ENCODE measurements around the gene PSMD1. TPM values are rescaled to one million over a fixed set of nuclear protein-coding genes. Genes with fewer than 3 reads are reported as not detected.

Gene PSMD1
- total RNA-seq, 1 experiment from 2014 or later, result 245 TPM

DNA sequence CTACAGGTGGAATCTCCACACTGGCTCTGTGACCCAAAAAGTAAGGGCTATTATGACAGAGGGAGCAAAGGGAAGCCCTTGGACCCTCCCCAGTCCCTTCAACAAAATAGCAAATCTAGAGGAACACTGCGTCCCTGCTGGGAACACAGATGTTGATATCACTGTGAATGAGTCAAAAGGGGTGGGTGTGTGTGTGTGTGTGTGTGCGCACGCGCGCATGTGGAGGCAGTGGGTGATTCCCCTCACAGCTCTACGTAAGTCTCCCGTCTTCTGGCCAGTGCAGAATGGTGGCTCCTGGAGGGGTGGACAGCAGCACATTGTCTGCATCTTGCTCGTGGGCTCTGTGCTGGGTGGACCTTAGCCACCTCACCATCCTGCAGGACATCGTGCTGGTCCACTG is 27.1 kb upstream of the PSMD1 start:
- TF ChIP-seq, protein P1, sequence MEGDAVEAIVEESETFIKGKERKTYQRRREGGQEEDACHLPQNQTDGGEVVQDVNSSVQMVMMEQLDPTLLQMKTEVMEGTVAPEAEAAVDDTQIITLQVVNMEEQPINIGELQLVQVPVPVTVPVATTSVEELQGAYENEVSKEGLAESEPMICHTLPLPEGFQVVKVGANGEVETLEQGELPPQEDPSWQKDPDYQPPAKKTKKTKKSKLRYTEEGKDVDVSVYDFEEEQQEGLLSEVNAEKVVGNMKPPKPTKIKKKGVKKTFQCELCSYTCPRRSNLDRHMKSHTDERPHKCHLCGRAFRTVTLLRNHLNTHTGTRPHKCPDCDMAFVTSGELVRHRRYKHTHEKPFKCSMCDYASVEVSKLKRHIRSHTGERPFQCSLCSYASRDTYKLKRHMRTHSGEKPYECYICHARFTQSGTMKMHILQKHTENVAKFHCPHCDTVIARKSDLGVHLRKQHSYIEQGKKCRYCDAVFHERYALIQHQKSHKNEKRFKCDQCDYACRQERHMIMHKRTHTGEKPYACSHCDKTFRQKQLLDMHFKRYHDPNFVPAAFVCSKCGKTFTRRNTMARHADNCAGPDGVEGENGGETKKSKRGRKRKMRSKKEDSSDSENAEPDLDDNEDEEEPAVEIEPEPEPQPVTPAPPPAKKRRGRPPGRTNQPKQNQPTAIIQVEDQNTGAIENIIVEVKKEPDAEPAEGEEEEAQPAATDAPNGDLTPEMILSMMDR (conservative IDR thresholded peaks at IDR 0.05; ENCODE audit: low read depth, low read length), result no peak
- TF ChIP-seq EZH2 (IDR thresholded peaks at IDR 0.05; ENCODE audit: borderline replicate concordance, low read depth, low read length, poor library complexity, severe bottlenecking), result no peak
- CTCF ChIA-PET, result no interaction called here
- intact Hi-C loops (cut with micrococcal nuclease; ENCODE audit: unreplicated experiment), result no loop called here

DNA sequence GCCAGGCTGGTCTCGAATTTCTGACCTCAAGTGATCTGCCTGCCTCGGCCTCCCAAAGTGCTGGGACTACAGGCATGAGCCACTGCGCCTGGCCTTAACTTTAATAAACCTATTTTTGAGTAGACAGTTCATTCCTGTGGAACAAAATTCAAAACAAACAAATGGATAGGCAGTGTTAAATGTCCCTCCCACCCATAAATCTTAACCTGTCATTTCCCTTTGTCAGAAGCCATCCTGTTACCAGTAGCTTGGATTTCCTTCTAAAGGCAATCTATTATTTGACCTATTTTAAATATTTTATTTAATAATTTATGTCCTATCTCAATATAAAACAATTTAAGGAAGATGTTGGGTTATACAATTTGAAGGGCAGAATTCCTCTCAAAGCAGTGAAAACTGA is 25.9 kb upstream of the PSMD1 start:
- Histone ChIP-seq H3K27me3 (replicated peaks; ENCODE audit: insufficient read depth, low read depth, low read length, poor library complexity) (peaks cover 29% of the 10 kb centered on the region), H3K4me3 (ENCODE audit: low read depth, low read length, poor library complexity, severe bottlenecking) (no peak overlapping the region), H3K9me3 (ENCODE audit: low read depth, low read length, poor library complexity, severe bottlenecking) (no peaks in the 10 kb centered on the region), H3K36me3 (ENCODE audit: insufficient read depth, low read length, poor library complexity, severe bottlenecking) (no peaks in the 10 kb centered on the region), H3K27ac (ENCODE audit: low read depth, low read length, poor library complexity, severe bottlenecking) (no peak overlapping the region), H3K4me1 (ENCODE audit: insufficient read depth, low read length, poor library complexity, severe bottlenecking) (no peaks in the 10 kb centered on the region)
- ChIA-PET POLR2A (ENCODE audit: low non-redundant PET) (no interaction called here), CTCF (no interaction called here)
- no TSS peak for BruUV-seq (replicated peaks)
- DNase-seq (ENCODE audit: low spot score), result no peak
- TF ChIP-seq EZH2 (IDR thresholded peaks at IDR 0.05; ENCODE audit: borderline replicate concordance, low read depth, low read length, poor library complexity, severe bottlenecking), result no peak
- TF ChIP-seq, protein P1 (conservative IDR thresholded peaks at IDR 0.05; ENCODE audit: low read depth, low read length), result no peak
- intact Hi-C loops (cut with micrococcal nuclease; ENCODE audit: unreplicated experiment), result no loop called here

More for the DNA sequence above, 27.1 kb upstream of the PSMD1 start:
- POLR2A ChIA-PET (ENCODE audit: low non-redundant PET), result no interaction called here
- Histone ChIP-seq H3K27ac (ENCODE audit: low read depth, low read length, poor library complexity, severe bottlenecking) (no peak overlapping the region), H3K36me3 (ENCODE audit: insufficient read depth, low read length, poor library complexity, severe bottlenecking) (no peaks in the 10 kb centered on the region), H3K9me3 (ENCODE audit: low read depth, low read length, poor library complexity, severe bottlenecking) (no peaks in the 10 kb centered on the region), H3K27me3 (replicated peaks; ENCODE audit: insufficient read depth, low read depth, low read length, poor library complexity) (peaks cover 17% of the 10 kb centered on the region), H3K4me1 (ENCODE audit: insufficient read depth, low read length, poor library complexity, severe bottlenecking) (no peaks in the 10 kb centered on the region), H3K4me3 (ENCODE audit: low read depth, low read length, poor library complexity, severe bottlenecking) (no peak overlapping the region)
- no TSS peak for BruUV-seq (replicated peaks)
- DNase-seq (ENCODE audit: low spot score), result no peak

DNA sequence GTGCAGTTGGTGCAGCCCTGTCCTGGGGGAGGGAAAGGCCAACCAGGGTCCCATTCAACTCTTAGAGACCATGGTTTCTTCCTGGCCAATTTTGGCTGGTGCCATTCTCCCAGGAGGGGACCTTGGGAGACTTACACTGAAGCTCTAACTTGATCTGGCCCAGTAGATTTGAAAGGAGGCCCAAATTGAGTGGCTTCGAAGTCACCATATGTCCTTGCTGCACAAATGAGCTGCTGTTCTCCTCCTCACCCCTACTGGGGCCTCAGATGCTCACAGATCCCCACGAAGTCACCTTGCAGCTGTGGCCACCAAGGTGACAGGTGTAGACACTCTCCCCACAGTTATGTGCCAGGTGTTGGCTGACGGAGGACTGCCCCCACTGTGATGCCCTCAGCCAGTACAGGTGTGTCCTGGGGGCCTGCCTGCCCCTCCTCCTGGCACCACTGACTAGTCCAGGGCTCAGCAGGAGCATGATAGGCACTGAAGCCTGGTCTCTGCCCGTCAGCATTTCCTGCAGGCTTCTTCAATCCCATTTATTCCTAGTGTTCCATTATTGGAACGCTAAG is 24.0 kb upstream of the PSMD1 start:
- Histone ChIP-seq H3K36me3 (ENCODE audit: insufficient read depth, low read length, poor library complexity, severe bottlenecking) (no peaks in the 10 kb centered on the region), H3K27me3 (replicated peaks; ENCODE audit: insufficient read depth, low read depth, low read length, poor library complexity) (peaks cover 44% of the 10 kb centered on the region), H3K4me3 (ENCODE audit: low read depth, low read length, poor library complexity, severe bottlenecking) (no peak overlapping the region), H3K27ac (ENCODE audit: low read depth, low read length, poor library complexity, severe bottlenecking) (no peak overlapping the region), H3K4me1 (ENCODE audit: insufficient read depth, low read length, poor library complexity, severe bottlenecking) (no peaks in the 10 kb centered on the region), H3K9me3 (ENCODE audit: low read depth, low read length, poor library complexity, severe bottlenecking) (no peaks in the 10 kb centered on the region)
- no peak for TF ChIP-seq EZH2 (IDR thresholded peaks at IDR 0.05; ENCODE audit: borderline replicate concordance, low read depth, low read length, poor library complexity, severe bottlenecking)
- CTCF ChIA-PET, result no interaction called here
- BruUV-seq (replicated peaks), result no TSS peak
- intact Hi-C loops (cut with micrococcal nuclease; ENCODE audit: unreplicated experiment), result no loop called here
- POLR2A ChIA-PET (ENCODE audit: low non-redundant PET), result no interaction called here
- no peak for DNase-seq (ENCODE audit: low spot score)
